Ovary (tissue), 9 donors: ENCODE data around the gene MND1. TPM values are rescaled to one million over a fixed set of nuclear protein-coding genes. Genes with fewer than 3 reads are reported as not detected.

Experiments used
- DNase-seq, 5 donors: peaks; one replicate each; pipeline ENCODE4 v3.0.0-alpha.2; 2019 to 2020
- H3K27ac ChIP-seq, 2 donors: fragments of 200-600 bp; one replicate each; pipeline versions ENCODE4 v1.5.1 to v1.8.0; 2019 to 2022
- H3K27me3 ChIP-seq: fragments of 200-600 bp; one replicate; pipeline ENCODE4 v1.8.0; 2022
- H3K36me3 ChIP-seq: fragments of 200-600 bp; sonication (generic); one replicate; pipeline ENCODE4 v1.5.1; 2019
- H3K4me1 ChIP-seq: one replicate; pipeline ENCODE4 v1.8.1; 2013; ENCODE audit warnings: mild to moderate bottlenecking, moderate library complexity; ENCODE audit not compliant: insufficient read depth
- H3K4me3 ChIP-seq: fragments of 200-600 bp; sonication (generic); one replicate; pipeline ENCODE4 v1.5.1; 2017
- H3K9me3 ChIP-seq, 2 donors: fragments of 200-600 bp in 1 of 2; sonication (generic) in 1 of 2; one replicate each; pipeline versions ENCODE4 v1.5.1 to v1.8.1; 2013 to 2019; ENCODE audit warnings: mild to moderate bottlenecking in 1 of 2, moderate library complexity in 1 of 2
- CTCF ChIP-seq, 3 donors: fragments of 450-650 bp in 2 of 3; fragments of 200-600 bp in 1 of 3; IDR thresholded peaks; one replicate each; pipeline versions ENCODE4 v1.5.1 to v1.8.0; 2016 to 2022; ENCODE audit warnings: antibody characterized with exemption in 3 of 3, mild to moderate bottlenecking in 1 of 3
- EP300 ChIP-seq: sonication (generic); formaldehyde crosslinking; IDR thresholded peaks from one replicate; pipeline ENCODE4 v1.6.1; 2017; ENCODE audit warnings: antibody characterized with exemption
- POLR2A ChIP-seq: fragments of 450-650 bp; IDR thresholded peaks from one replicate; pipeline ENCODE4 v1.6.1; 2017; ENCODE audit warnings: antibody characterized with exemption, mild to moderate bottlenecking, moderate library complexity
- WGBS, 3 donors: extraction: QIAGEN DNeasy Blood & Tissue Kit in 1 of 3; methylation state at CpG; one replicate each; pipeline versions ENCODE4 v1.1.5 to v1.1.7; 2013 to 2017; 5-methylcytosine and 5-hydroxymethylcytosine counted together
- intact Hi-C, 4 donors: fragments of 100-400 bp; cut with DNase I; formaldehyde crosslinking; loops; one replicate each; pipeline versions ENCODE4 v1.11.0 to v1.15.1; 2022 to 2023
- polyA plus RNA-seq, 2 donors: library from polyadenylated mRNA; stranded (reverse); fragments of 200-250 nt in 1 of 2; fragments of 350-450 nt in 1 of 2; fragmentation: Illumina TruSeq in 1 of 2; extraction: RNeasy Lipid Tissue Mini Kit (QIAGEN cat#74804) in 1 of 2; gene quantifications; one replicate each; pipeline ENCODE4 v1.2.3, GENCODE V29; 2013 to 2014
- total RNA-seq, 7 donors: library from RNA; depleted of rRNA in 2 of 7; stranded (reverse); fragments of >200 nt in 2 of 7; fragmentation: NEBNext Ultra II Directional in 3 of 7; extraction: Animal tissue kit (Norgen Biotek cat#: 25700) in 3 of 7; gene quantifications; one replicate each; pipeline versions ENCODE4 v1.1.0 to v1.2.4, GENCODE V29; 2016 to 2023
- donor health status: DM: no; HTN: no; CAD: no; lungs with moderate emphysema.
- donor health status: DM: no; HTN: no; CAD: no.
- donor health status: Bipolar disorder and iron deficiency.
- donor health status: DM: yes; HTN: yes; CAD: no.
- donor health status: DM: no; HTN: no; CAD: no.
- donor health status: DM: yes; HTN: yes; CAD: no.

Gene MND1
- total and polyA plus RNA-seq, 9 donors: 0.28 to 3.7 (median 0.59) TPM; not detected in 4

GRCh38 chr4:153419029-153419428 is 74.5 kb downstream of the MND1 start:
- DNase-seq: no peak

GRCh38 chr4:153419673-153420278 is 75.3 kb downstream of the MND1 start:
- Histone ChIP-seq H3K36me3 (no peaks in the 10 kb centered on the region), H3K9me3 (no peaks in the 10 kb centered on the region), H3K4me1 (no peaks in the 10 kb centered on the region), H3K27me3 (no peaks in the 10 kb centered on the region), H3K4me3 (no peak overlapping the region), H3K27ac (no peak overlapping the region)
- intact Hi-C loops: no loop called here
- no peak for DNase-seq
- 67 to 80% (median 77%) methylated on average over 9 of the region's 9 CpGs for WGBS, 3 donors
- TF ChIP-seq EP300 (no peak), CTCF (IDR thresholded peaks at IDR 0.05) (no peak), POLR2A (no peak)

More at GRCh38 chr4:153419029-153419428, 74.5 kb downstream of the MND1 start:
- Histone ChIP-seq H3K4me3 (no peak overlapping the region), H3K27me3 (no peaks in the 10 kb centered on the region), H3K27ac (no peak overlapping the region), H3K9me3 (no peaks in the 10 kb centered on the region), H3K36me3 (no peaks in the 10 kb centered on the region), H3K4me1 (no peaks in the 10 kb centered on the region)
- WGBS, 3 donors: 83 to 86% (median 83%) methylated on average over 5 of the region's 5 CpGs
- TF ChIP-seq POLR2A (no peak), CTCF (IDR thresholded peaks at IDR 0.05) (no peak), EP300 (no peak)
- intact Hi-C loops: no loop called here

DNA sequence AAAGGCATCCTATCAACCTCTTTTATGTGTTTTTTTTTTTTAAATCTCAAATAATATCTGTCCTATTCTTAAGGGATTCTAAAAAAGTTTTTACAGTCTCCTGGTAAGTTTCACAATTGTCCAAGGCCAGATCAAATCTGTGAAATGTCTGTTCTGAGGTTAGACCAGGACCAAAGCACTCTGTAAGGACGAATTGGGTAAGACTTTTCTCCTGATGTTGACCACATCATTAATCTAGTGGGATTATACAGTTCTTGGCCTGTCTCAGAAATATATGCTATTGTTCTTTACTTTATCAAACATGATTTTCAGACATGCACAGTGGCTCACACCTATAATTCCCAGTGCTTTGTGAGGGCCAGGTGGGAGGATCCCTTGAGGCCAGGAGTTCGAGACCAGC is 75.9 kb downstream of the MND1 start:
- Histone ChIP-seq H3K27ac (no peak overlapping the region), H3K4me1 (no peaks in the 10 kb centered on the region), H3K9me3 (no peaks in the 10 kb centered on the region), H3K36me3 (no peaks in the 10 kb centered on the region), H3K4me3 (no peak overlapping the region), H3K27me3 (no peaks in the 10 kb centered on the region)
- TF ChIP-seq CTCF (IDR thresholded peaks at IDR 0.05): no peak
- TF ChIP-seq POLR2A: no peak
- no peak for TF ChIP-seq EP300
- 91 to 94% (median 94%) methylated on average over 2 of the region's 2 CpGs for WGBS, 3 donors
- intact Hi-C loops: no loop called here
- no peak for DNase-seq

DNA sequence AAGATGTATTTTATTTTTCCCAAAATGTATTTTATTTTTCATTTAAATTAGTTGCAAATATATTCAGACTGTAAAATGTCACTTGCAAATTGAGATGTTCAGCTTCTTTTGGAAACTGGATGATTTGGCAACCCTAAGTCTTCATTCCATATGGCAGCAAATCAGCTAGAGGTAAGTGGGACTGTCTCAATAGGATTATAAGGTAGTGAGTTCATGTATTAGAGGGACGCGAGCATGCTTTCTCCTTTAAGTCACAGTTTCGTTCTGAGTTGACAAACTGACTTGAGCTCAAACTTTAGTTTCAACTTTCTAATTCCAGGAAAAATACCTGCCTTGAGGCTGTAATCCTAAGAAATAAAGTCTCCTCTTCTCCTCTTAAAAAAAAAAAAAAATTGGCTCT is 77.5 kb downstream of the MND1 start:
- TF ChIP-seq CTCF (IDR thresholded peaks at IDR 0.05) (no peak), POLR2A (no peak), EP300 (no peak)
- no peak for DNase-seq
- H3K4me1 ChIP-seq: no peaks in the 10 kb centered on the region
- H3K4me3 ChIP-seq: no peak overlapping the region
- no peaks in the 10 kb centered on the region for H3K9me3 ChIP-seq
- no peak overlapping the region for H3K27ac ChIP-seq
- H3K27me3 ChIP-seq: no peaks in the 10 kb centered on the region
- WGBS, 3 donors: 89 to 94% (median 91%) methylated on average over 3 of the region's 3 CpGs
- intact Hi-C loops: no loop called here
- no peaks in the 10 kb centered on the region for H3K36me3 ChIP-seq
